Esophagus (tissue), 2 donors: ENCODE data around the gene HPS4. TPM values are rescaled to one million over a fixed set of nuclear protein-coding genes. Genes with fewer than 3 reads are reported as not detected.

ENCODE experiments used
- H3K27ac ChIP-seq, 2 donors: one replicate each; pipeline ENCODE4 v1.5.1; 2013; ENCODE audit warnings: low read depth in 2 of 2, mild to moderate bottlenecking in 2 of 2, inconsistent platforms in 1 of 2, low read length in 1 of 2, moderate library complexity in 1 of 2
- H3K27me3 ChIP-seq, 2 donors: one replicate each; pipeline ENCODE4 v1.6.1; 2013; ENCODE audit warnings: low read length in 2 of 2, control low read depth in 1 of 2, mild to moderate bottlenecking in 1 of 2; ENCODE audit not compliant: insufficient read depth in 2 of 2, control insufficient read depth in 1 of 2
- H3K36me3 ChIP-seq, 2 donors: one replicate each; pipeline ENCODE4 v1.6.1; 2013; ENCODE audit warnings: low read length in 1 of 2; ENCODE audit not compliant: control insufficient read depth in 2 of 2, insufficient read depth in 2 of 2
- H3K4me1 ChIP-seq, 2 donors: one replicate each; pipeline ENCODE4 v1.6.1; 2013; ENCODE audit warnings: low read length in 1 of 2; ENCODE audit not compliant: control insufficient read depth in 2 of 2, insufficient read depth in 2 of 2
- H3K4me3 ChIP-seq, 2 donors: one replicate each; pipeline ENCODE4 v1.5.1; 2013; ENCODE audit warnings: low read length in 2 of 2, mild to moderate bottlenecking in 2 of 2, low read depth in 1 of 2, moderate library complexity in 1 of 2
- H3K9me3 ChIP-seq, 2 donors: one replicate each; pipeline ENCODE4 v1.6.1; 2013; ENCODE audit warnings: mild to moderate bottlenecking in 2 of 2, low read depth in 1 of 2, low read length in 1 of 2, moderate library complexity in 1 of 2; ENCODE audit not compliant: control insufficient read depth in 2 of 2, insufficient read depth in 1 of 2
- WGBS, 2 donors: extraction: QIAGEN DNeasy Blood & Tissue Kit; methylation state at CpG; one replicate each; pipeline ENCODE4 v1.1.7; 2013; 5-methylcytosine and 5-hydroxymethylcytosine counted together
- polyA plus RNA-seq, 2 donors: library from polyadenylated mRNA; stranded (reverse); fragments of 200-250 nt; gene quantifications; one replicate each; pipeline ENCODE4 v1.2.3, GENCODE V29; 2013
- donor health status: healthy with polysubstance abuse.
- donor health status: Bipolar disorder and iron deficiency.

The HPS4 gene
- polyA plus RNA-seq, 2 donors, result 14.8 TPM

DNA sequence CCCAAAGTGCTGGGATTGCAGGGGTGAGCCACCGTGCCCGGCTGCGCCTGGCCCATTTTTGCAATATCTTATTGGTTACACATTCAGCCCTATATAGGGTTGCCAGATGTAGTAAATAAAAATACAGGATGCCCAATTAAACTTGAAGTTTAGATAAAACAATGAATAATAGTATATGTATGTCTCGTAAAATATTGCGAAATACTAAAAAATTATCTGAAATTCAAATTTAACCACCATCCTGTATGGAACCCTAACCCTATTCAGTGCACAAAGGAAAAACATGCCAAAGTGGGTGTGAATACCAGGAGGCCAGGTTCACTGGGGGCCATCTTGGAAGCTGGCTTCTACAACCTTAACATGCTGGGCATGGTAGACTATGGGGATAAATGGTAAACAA, 33.8 kb upstream of the HPS4 start:
- H3K4me3 ChIP-seq, result no peak overlapping the region
- no peaks in the 10 kb centered on the region for H3K27me3 ChIP-seq
- no peak overlapping the region for H3K27ac ChIP-seq
- no peaks in the 10 kb centered on the region for H3K9me3 ChIP-seq
- WGBS, 2 donors, result 97% methylated on average over 5 of the region's 5 CpGs
- no peaks in the 10 kb centered on the region for H3K36me3 ChIP-seq
- peaks cover 0 to 2% of the 10 kb centered on the region in 2 donors for H3K4me1 ChIP-seq

DNA sequence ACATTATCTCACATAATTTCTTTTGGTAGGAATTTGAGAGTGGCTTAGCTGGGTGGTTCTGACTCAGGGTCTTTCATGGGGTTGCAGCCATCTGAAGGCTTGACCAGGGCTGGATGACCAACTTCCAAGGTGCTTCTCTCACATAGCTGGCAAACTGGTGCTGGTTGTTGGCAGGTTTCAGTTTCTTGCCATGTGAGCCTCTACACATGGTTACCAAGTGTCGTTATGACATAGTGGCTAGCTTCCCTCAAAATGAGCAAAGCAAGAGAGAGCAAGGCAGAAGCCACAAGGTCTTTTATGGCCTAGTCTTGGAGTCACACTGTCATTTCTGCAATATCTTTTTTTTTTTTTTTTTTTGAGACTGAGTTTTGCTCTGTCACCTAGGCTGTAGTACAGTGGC, 32.9 kb upstream of the HPS4 start:
- H3K4me1 ChIP-seq, result peaks cover 0 to 3% of the 10 kb centered on the region in 2 donors
- H3K27me3 ChIP-seq, result no peaks in the 10 kb centered on the region
- H3K4me3 ChIP-seq, result no peak overlapping the region
- no peaks in the 10 kb centered on the region for H3K36me3 ChIP-seq
- WGBS, 2 donors, result 73 to 80% methylated on average over 1 of the region's 1 CpG
- no peaks in the 10 kb centered on the region for H3K9me3 ChIP-seq
- H3K27ac ChIP-seq, result no peak overlapping the region

DNA sequence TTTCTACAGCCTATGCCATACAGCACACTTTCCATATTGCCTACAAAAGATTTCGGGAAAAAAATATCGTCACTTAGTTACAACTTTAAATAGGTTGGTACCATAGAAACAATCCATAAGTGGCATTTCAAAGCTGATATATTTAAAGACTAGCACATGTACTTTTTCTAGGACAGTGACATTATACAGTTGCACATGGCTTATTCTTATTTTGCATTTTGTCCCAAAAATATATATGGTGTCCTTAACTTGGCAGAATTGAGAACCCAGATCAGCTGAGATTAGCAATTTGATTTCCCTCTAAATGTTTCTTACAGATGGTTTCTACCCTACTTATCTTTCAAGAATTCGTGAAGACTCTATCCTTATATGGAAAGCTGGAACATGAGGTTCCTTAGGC, 32.3 kb upstream of the HPS4 start:
- WGBS, 2 donors, result 80 to 81% methylated on average over 3 of the region's 3 CpGs

DNA sequence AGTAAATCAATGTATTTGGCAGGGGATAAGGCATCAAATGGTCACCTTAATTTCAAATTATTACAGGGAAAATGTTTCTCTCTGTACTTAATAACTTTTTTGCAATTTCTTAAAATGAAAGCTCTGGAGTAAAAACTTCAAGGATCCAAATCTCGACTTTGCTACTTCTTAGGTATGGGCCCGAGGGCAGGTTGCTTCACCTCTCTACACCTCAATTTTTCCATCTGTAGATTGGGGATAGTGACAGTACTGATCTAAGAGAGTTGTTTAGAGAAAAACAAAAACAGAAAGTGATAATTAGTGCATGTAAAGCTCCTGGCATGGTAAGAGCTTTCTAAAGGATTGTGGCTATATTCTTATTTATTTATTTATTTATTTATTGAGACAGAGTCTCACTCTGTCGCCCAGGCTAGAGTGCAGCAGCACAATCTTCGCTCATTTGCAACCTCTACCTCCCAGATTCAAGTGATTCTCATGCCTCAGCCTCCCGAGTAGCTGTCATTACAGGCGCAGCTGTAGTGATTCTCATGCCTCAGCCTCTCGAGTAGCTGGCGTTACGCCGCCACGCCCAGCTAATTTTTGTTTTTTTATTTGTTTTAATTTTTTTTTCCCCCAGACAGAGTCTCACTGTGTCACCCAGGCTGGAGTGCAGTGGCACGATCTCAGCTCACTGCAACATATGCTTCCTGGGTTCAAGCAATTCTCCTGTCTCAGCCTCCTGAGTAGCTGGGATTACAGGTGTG, 31.0 kb upstream of the HPS4 start:
- Histone ChIP-seq H3K27me3 (no peaks in the 10 kb centered on the region), H3K9me3 (no peaks in the 10 kb centered on the region), H3K36me3 (peaks cover 0 to 3% of the 10 kb centered on the region in 2 donors), H3K4me1 (peaks cover 0 to 5% of the 10 kb centered on the region in 2 donors), H3K4me3 (no peak overlapping the region), H3K27ac (no peak overlapping the region)
- 88 to 92% methylated on average over 12 of the region's 12 CpGs for WGBS, 2 donors

More for the DNA sequence above, 32.3 kb upstream of the HPS4 start:
- peaks cover 0 to 5% of the 10 kb centered on the region in 2 donors for H3K4me1 ChIP-seq
- no peaks in the 10 kb centered on the region for H3K27me3 ChIP-seq
- no peak overlapping the region for H3K4me3 ChIP-seq
- H3K36me3 ChIP-seq, result no peaks in the 10 kb centered on the region
- no peaks in the 10 kb centered on the region for H3K9me3 ChIP-seq
- no peak overlapping the region for H3K27ac ChIP-seq

DNA sequence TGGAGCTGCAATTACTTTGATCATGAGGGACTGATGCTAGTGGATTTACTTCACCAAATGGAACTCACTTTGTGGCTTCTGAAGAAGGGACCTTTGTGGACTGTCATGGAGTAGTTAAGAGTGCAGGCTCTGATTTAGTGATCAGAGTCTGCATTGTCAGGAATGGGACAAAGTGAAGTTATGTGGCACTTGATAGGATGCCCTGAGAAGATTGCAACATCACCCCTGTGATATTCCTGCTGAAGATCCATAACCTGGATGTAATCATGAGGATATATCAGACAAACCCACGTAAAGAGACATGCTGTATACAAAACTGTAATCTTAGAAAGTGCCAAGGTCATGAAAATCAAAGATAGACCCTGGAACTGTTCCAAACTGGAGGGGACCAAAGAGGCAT, 30.3 kb upstream of the HPS4 start:
- Histone ChIP-seq H3K36me3 (peaks cover 1 to 6% of the 10 kb centered on the region in 2 donors), H3K4me3 (no peak overlapping the region), H3K27me3 (no peaks in the 10 kb centered on the region), H3K9me3 (no peaks in the 10 kb centered on the region), H3K4me1 (peaks cover 0 to 5% of the 10 kb centered on the region in 2 donors), H3K27ac (no peak overlapping the region)
- 57 to 70% methylated on average over 1 of the region's 1 CpG for WGBS, 2 donors

DNA sequence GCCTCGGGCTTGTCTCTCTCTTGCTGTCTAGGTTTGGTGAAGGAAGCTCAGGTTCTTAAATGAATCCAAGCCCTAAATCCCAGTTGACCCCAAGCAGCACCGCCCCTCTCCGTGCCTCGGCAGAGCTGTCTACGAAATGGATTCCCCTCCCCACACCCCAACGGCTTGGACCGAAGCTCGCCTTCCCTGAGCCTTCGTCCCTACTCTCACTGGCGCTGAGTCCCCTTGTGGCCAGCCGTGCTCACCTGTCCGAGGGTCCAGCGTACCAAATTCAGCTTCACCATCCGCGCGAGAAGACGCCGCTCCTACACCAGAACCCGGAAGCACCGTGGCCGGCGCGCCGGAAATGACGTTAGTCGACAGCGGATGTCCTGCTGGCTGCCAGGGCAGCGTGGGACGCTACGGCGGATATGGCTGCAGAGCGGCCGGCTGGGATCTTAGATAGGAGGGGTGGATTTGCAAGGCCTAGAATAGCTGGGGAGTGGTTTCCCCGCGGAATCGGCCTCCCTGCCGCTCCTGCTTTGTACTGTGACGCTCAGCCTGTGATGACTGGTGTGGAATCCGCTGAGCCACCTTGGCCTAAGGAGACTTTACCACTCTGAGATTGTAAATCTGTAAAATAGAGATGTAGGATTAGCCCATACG, 28.7 kb upstream of the HPS4 start, which contains the start of gene TFIP11:
TFIP11 (minus strand) TSS at position 325 of the 645 bp plus-strand sequence. CDS start 2,201 bp downstream, outside the sequence.
- H3K27me3 ChIP-seq, result no peaks in the 10 kb centered on the region
- peak within 1 kb of the TSS; percentile 61 to 91 for H3K27ac ChIP-seq
- 0% methylated on average over 40 of the region's 40 CpGs for WGBS, 2 donors
- peak within 1 kb of the TSS; percentile 89 to 98 for H3K4me3 ChIP-seq
- no peaks in the 10 kb centered on the region for H3K9me3 ChIP-seq
- peaks cover 0 to 5% of the 10 kb centered on the region in 2 donors for H3K4me1 ChIP-seq
- H3K36me3 ChIP-seq, result peaks cover 8 to 9% of the 10 kb centered on the region in 2 donors

DNA sequence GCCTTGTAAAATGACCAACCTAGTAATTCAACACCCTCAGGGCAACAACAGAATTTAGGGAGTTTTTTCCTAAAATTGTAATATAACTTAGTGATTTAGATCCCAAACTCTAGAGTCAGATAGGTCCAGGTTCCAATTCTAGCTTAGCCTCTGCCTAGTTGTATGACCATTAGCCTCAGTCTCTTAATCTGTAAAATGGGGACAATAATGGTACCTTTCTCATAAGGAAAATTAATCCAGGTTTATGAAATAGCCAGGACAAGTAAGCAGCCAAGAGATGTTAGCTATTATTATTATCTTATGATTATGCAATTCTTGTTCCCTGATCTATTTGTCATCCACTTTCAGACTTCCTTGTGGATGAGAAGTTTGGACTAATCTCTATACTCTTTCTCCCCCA, 24.6 kb upstream of the HPS4 start:
- Histone ChIP-seq H3K27ac (no peak overlapping the region), H3K36me3 (peaks cover 9 to 24% of the 10 kb centered on the region in 2 donors), H3K4me3 (no peak overlapping the region), H3K4me1 (peaks cover 0 to 5% of the 10 kb centered on the region in 2 donors), H3K9me3 (no peaks in the 10 kb centered on the region), H3K27me3 (no peaks in the 10 kb centered on the region)

DNA sequence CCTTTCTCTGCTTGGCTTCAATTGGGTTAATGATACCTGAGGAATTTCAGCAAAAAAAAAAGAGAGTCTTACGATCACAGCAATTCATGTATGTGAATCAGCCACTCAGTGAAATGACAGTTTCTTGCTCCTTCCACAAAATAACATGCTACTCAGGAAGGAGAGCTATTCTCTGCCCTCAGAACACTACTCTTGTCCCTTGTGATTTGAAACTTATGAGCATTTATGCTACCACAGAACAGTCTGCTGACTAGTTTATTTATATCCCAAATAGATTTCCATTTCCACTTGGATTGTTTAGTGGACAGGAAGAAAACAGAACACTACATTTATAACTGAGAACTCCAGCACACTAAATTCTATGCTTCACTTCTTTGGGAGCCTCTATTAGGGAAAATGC, 20.2 kb upstream of the HPS4 start:
- Histone ChIP-seq H3K9me3 (no peaks in the 10 kb centered on the region), H3K27me3 (no peaks in the 10 kb centered on the region), H3K36me3 (peaks cover 18 to 33% of the 10 kb centered on the region in 2 donors), H3K4me3 (no peak overlapping the region), H3K27ac (no peak overlapping the region), H3K4me1 (no peaks in the 10 kb centered on the region)
- 71 to 78% methylated on average over 1 of the region's 1 CpG for WGBS, 2 donors

DNA sequence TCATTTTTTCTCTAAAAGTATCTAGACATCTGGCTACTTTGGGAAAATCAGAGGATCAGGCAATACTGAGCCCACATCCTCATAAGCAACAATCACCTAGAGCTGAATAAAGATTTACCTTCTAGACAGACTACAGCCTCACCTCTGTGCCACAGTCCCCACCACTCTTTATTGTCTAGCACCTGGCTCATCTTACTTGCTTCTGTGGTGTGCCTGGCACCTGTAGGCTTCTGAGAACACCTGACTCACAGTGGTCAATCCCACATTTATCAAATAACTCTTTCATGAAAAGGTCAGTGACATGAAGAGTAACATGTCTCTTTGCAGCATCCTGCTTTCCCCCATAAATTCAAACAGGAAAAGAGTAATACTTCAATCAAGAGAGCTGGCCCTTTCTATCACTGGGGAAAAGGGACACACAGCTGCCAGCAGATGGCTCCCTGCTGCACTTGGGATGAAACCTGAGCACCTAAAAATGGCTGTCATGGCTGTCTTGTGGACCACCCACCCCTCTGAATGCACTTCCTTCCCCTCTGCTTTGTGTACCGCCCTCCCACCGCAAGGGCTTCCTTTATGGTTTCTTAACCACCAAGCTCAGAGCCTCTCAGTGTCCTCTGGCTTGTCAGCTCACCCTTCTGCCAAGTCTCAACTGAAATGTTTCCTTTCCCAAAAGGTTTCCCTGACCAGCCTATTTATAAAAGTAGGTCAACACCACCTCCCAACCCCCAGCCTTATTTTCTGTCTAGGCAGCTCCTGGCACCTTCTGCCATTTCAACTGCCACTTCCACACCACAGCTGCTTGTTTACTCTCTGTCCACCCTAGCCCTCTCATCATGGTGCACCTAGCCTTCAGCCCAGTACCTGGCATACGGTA, 19.3 kb upstream of the HPS4 start:
- H3K4me3 ChIP-seq, result no peak overlapping the region
- H3K27ac ChIP-seq, result peak overlapping the region in 1 of 2 donors; percentile 0
- no peaks in the 10 kb centered on the region for H3K27me3 ChIP-seq
- 42 to 54% methylated on average over 3 of the region's 3 CpGs for WGBS, 2 donors
- no peaks in the 10 kb centered on the region for H3K9me3 ChIP-seq
- peaks cover 15 to 34% of the 10 kb centered on the region in 2 donors for H3K36me3 ChIP-seq
- no peaks in the 10 kb centered on the region for H3K4me1 ChIP-seq
